Measurements from ENCODE around the gene ATP2C2. TPM values are rescaled to one million over a fixed set of nuclear protein-coding genes. Genes with fewer than 3 reads are reported as not detected.
A peak's percentile ranks its signal among the peaks of the same experiment; 100 is the strongest.
"Not testable (repeated sequence)": the region's sequence is repeated elsewhere in the genome, so short reads cannot be mapped to it uniquely, and the experiment has no call there.

The ATP2C2 gene
- polyA plus RNA-seq, 3 donors: 0.52 to 1.8 (median 0.98) TPM

DNA sequence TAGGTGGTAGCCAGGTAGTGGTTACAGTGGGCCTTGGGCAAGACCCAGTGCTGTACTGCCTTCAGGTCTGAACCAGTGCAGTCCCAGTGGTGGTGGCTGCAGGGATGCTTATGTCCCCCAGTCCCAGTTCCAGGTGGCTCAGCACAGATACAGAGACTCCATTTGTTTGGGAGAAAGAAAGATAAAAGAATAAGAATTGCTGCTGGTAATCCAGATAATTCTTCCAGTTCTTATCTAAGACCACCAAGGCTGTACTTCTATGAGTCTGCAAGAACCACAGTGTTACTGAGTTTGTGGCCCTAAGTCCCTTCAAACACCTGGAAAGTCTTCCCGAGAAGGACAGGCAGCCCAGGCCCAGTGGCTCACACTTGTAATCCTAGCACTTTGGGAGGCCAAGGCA, 33.9 kb upstream of the ATP2C2 start:
- DNase-seq (ENCODE audit: extremely low read depth in 1 of 11, low read depth in 9 of 11, low spot score in 4 of 11): no peak

DNA sequence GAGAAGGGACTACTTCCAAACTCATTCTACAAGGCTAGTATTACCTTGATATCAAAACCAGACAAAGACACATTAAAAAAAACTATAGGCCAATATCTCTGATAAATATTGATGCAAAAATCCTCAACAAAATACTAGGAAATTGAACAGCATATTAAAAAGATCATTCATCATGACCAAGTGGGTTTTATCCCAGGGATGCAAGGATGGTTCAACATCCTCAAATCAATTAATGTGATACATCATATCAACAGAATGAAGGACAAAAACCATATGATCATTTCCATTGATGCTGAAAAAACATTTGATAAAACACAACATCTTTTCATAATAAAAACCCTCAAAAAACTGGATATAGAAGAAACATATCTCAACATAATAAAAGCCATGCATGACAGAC, 31.1 kb upstream of the ATP2C2 start:
- not testable (repeated sequence) for DNase-seq (ENCODE audit: extremely low read depth in 1 of 11, low read depth in 9 of 11, low spot score in 4 of 11)

GRCh38 chr16:84339311-84339710, 29.0 kb upstream of the ATP2C2 start:
- peak in 1 of 11 donors; percentile 6 for DNase-seq (ENCODE audit: extremely low read depth in 1 of 11, low read depth in 9 of 11, low spot score in 4 of 11)

GRCh38 chr16:84339766-84340165, 28.6 kb upstream of the ATP2C2 start:
- no peak for DNase-seq (ENCODE audit: extremely low read depth in 1 of 11, low read depth in 9 of 11, low spot score in 4 of 11)

GRCh38 chr16:84340325-84341040, 27.9 kb upstream of the ATP2C2 start:
- no peak for DNase-seq (ENCODE audit: extremely low read depth in 1 of 11, low read depth in 9 of 11, low spot score in 4 of 11)

GRCh38 chr16:84341528-84342295, 26.6 kb upstream of the ATP2C2 start:
- no peak for DNase-seq (ENCODE audit: extremely low read depth in 1 of 11, low read depth in 9 of 11, low spot score in 4 of 11)

DNA sequence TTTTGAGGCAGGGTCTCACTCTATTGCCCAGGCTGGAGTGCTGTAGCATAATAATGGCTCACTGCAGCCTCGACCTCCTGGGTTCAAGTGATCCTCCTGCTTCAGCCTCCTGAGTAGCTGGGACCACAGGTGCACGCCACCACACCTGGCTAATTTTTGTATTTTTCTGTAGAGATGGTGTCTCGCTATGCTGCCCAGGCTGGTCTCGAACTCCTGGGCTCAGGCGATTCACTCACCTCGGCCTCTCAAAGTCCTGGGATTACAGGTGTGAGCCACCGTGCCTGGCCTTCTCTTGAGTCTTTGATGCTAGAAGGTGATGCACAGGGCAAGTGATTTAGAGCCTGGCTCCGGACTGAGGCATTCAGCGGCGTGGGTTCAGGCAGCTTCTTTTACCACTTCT, 24.5 kb upstream of the ATP2C2 start:
- not testable (repeated sequence) for DNase-seq (ENCODE audit: extremely low read depth in 1 of 11, low read depth in 9 of 11, low spot score in 4 of 11)

- DNase-seq (ENCODE audit: extremely low read depth in 1 of 11, low read depth in 9 of 11, low spot score in 4 of 11): no peak
Observed at GRCh38 chr16:84344781-84345180, 23.6 kb upstream of the ATP2C2 start.

DNA sequence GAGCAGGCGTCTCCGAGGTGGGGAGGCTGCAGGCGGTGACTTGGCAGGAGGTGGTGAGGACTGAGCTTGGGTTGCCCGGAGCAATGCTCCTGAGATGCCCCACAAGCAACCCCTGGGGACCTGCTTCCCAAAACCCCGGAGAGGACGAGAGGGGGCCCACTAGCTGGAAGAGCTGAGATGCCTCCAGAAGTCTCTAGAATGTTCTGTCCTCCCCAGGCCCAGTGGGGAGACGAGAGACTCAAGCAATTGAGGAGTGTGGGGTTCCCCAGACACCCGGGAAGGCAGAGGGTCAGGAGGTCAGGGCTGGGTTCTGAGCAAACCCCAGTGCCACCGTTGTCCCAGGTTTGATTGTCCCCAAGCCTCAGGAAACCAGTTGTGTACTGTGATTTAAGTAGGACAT, 21.2 kb upstream of the ATP2C2 start:
- no peak for DNase-seq (ENCODE audit: extremely low read depth in 1 of 11, low read depth in 9 of 11, low spot score in 4 of 11)

DNA sequence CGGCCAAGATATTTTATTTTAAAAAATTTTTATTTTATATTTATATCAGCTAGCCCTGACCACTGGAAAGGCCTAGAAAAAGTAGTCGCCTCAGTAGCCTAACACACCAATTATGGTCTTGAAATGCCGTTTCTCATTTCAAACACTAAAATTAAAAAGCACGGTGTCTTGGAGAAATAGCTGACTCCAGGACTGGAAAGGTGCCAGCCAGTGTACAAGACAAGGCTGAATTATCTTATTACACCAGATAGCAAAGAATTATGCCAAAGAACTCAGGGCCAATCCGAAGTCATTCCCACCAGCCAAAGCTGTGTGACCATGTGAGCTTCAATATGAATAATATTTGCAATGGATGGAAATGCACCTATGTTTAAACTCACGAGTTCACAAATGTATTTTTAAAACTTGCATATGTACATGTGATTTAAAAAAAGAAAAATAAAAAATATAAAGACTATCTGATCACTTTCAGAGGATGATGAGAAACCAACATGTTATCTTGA, 19.9 kb upstream of the ATP2C2 start:
- DNase-seq (ENCODE audit: extremely low read depth in 1 of 11, low read depth in 9 of 11, low spot score in 4 of 11): no peak

DNA sequence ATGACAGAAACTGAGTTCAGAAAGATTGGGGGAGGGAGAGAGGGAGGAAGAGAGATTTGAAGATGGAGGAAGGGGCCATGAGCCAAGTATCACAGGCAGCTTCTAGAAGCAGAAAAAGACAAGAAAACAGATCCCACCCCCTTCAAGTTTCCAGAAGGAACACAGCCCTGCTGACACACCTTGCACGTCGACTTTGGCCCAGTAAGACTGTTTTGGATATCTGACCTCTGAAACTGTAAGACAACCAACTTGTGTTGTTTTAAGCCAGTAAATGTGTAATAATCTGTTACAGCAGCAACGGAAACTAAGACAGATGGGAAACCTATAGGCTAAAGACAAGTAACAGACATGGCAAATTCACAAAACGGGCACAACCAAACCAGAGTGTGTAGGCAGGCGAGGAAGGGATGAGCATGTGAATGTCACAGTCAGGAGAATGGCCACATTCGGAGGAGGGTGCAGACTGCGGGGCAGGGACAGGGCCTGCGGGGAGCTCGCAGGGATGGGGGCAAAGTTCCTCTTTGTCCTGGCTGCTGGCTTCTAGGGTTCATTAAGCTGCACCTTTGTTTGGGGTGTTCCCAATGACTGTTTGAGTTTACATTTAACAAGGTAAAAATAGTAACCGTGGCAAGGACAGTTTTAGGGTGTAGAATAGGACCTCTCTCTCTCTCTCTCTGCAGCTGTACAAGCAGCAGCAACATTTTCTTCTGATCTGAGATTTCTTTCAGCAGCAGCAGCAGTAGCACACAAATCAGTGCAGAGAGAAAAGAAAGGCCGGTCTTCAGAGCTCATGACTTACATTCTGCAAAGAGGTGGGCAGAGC, 18.3 kb upstream of the ATP2C2 start:
- no peak for DNase-seq (ENCODE audit: extremely low read depth in 1 of 11, low read depth in 9 of 11, low spot score in 4 of 11)

DNA sequence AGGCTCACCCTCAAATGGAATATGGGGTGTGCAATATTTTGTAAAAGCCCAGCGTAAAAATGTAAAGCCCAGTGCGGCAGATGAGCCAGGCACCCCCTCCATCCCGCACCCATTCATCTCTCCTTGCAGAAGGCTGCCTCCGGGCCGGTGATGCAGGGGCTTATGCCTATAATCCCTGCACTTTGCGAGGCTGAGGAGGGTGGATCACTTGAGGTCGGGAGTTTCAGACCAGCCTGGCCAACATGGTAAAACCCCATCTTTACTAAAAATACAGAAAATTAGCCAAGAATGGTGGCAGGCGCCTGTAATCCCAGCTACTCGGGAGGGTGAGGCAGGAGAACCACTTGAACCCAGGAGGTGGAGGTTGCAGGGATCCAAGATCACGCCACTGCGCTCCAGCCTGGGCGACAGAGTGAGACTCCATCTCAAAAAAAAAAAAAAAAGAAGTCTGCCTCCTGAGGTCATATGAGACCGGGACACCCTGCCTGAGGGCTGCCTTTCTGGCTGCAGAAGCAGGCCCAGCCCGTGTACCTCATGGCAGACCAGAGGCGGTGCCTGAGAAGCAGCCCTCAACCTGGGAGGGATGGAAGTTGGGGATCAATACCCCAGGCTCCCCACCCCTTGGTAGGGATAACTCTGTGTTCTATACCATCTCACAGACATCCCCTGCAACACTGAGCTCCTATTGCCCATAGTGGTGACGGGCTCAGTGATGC, 17.5 kb upstream of the ATP2C2 start:
- DNase-seq (ENCODE audit: extremely low read depth in 1 of 11, low read depth in 9 of 11, low spot score in 4 of 11): no peak

DNA sequence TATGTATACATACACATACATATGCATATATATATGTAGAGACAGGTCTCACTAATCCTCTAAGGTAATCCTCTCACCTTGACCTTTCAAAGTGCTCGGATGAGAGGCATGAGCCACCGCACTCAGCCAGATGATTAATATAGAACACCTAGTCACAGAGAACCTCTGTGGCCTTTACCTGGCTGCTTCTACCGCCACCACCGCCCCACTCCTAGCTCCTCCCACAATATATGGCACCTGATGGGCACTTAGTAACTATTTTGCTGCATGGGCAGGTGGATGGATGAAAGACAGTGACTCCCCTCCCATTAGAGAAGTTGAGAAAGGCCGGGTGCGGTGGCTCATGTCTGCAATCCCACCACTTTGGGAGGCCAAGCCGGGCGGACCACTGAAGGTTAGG, 16.7 kb upstream of the ATP2C2 start:
- no peak for DNase-seq (ENCODE audit: extremely low read depth in 1 of 11, low read depth in 9 of 11, low spot score in 4 of 11)

DNA sequence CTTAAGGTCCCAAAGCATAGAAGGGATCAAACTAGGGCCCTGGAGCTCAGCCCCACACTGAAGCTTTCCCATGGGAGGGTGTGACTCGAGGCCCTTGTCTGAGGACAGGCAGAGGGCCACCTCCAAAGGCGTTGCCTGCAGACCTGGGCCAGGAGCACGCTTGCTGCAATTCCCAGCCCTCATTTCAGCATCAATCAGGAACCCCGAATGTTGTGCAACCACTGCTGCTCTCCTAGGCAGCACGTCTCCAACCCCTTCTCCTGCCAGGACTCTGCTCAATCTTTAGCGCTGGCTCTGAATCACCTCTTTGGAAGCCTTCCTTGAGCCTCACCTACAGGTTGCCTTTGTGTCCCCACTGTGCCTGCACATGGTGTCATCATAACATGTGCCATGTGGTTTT, 14.0 kb upstream of the ATP2C2 start:
- DNase-seq (ENCODE audit: extremely low read depth in 1 of 11, low read depth in 9 of 11, low spot score in 4 of 11): no peak

DNA sequence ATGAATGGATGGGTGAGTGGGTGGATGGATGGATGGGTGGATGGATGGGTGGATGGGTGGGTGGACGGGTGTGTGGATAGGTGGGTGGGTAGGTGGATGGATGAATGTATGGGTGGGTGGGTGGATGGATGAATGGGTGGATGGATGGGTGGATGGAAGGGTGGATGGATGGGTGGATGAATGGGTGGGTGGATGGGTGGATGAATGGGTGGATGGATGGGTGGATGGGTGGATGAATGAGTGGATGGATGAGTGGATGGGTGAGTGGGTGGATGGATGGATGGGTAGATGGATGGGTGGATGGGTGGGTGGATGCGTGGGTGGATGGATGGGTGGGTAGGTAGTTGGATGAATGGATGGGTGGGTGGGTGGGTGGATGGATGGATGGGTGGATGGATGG, 13.2 kb upstream of the ATP2C2 start:
- DNase-seq (ENCODE audit: extremely low read depth in 1 of 11, low read depth in 9 of 11, low spot score in 4 of 11): no peak

DNA sequence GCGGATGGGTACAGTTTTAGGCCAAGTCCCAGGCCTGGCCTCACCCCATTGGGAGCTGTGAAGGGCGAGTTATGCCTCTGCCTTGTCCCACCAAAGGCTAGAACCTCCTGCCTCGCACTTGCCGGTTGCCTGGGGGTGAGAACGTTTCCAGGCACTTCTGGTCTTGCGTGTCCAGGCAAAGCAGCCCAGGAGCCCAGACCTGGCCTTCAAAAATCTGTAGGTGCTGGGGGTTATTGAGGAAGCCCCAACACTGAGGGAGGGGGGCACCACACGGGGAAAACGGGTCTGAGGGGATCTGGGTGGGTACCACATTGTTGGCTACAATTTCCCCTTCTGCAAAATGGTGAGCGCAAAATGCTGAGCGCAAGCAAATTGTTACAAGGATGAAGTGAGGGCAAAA, 12.2 kb upstream of the ATP2C2 start:
- no peak for DNase-seq (ENCODE audit: extremely low read depth in 1 of 11, low read depth in 9 of 11, low spot score in 4 of 11)

DNA sequence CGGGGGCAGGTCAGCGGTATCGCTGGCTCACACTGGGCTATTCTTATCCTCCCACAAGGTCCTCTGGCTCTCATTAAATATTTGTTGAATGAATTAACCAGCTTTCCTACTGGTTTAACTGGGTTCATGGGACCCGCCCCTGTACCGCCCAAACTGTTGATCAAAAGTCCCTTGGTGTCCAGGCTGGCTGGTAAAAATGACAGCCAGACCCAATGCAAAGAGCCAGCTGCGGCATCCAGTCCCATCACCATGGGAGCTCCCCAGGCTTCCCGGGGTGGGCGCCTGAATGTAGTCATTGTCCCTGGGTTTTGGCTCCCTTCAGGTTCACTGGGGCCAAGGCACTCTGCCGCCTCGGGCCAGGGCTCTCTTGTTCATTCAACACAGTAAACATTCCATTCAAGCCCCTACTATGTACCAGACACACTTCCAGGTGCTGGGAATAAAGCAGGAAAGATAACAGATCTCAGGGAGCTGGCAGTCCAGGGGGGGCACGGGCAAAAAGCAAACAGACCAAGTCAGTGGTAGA, 11.7 kb upstream of the ATP2C2 start:
- no peak for DNase-seq (ENCODE audit: extremely low read depth in 1 of 11, low read depth in 9 of 11, low spot score in 4 of 11)

DNA sequence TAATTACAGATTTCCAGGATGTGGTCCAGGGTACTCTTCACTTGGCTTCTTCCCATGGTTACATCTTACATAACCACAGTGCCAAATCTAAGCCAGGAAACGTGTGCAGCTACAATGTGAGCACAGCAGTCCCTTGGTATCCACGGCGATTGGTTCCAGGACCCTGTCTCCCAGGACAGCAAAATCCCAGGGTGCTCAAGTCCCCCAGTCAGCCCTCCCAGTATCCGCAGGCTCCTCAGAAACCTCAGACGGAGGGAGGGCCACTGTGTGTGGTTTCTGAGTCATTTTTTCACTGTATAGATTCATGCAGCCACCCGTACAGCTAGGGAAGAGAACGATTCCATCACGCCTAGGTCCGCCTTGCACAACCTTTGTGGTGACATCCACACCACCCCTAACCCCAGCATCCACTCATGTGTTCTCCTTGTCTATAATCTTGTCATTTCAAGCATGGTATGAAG, 11.1 kb upstream of the ATP2C2 start:
- no peak for DNase-seq (ENCODE audit: extremely low read depth in 1 of 11, low read depth in 9 of 11, low spot score in 4 of 11)
